Measurements from ENCODE around the gene CLSTN1. TPM values are rescaled to one million over a fixed set of nuclear protein-coding genes. Genes with fewer than 3 reads are reported as not detected.
"Not testable (repeated sequence)": the region's sequence is repeated elsewhere in the genome, so short reads cannot be mapped to it uniquely, and the experiment has no call there.

Gene CLSTN1
- total RNA-seq, 1 donor from 2014 or later, result 72.0 TPM

DNA sequence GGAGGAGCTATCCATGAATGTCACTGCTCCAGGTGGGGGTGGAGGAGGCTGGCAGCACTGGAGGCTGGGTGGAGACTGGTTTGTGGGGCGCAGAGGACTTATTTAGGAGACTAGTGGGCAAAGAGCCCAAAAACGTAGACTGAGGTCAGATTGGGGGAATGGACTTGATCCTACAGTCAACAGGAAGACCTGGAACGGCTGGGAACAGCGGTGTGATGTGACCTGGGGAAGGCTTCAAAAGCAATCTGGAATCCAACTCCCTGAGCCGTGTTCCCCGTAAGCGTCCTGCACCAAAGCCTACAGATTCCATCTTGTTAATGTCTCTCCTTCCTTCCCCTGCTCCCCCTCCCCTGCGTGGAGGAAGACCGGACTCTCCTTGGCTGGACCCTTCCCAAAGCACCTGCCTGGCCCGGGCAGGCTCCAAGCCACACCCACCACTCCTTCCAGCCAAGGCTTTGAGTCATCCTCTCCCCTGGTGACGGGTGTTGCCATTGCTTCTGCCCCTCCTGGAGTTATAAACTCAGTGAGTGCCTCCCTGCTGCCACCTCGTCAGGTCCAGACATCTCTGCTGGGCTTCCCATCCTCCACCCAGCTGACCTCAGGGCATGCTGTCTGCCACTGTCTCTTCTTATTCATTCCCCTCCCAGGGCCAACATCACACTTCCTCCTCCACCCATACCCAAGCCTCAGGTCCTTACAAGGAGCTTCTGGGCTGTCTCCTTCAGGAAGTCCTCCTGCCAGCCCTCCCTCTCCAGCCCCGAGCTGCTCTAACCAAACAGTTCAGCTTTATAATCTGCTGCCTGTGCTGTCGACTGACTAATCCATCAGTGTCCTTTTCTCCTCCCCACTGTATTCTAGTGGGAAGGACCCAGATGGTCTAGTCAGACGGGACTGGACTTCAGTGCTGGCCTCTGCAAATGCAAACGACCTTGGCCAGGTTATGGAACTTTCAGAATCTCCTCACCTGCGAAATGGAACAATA, 1.6 kb upstream of the CLSTN1 start:
- peak; percentile 67 for DNase-seq

DNA sequence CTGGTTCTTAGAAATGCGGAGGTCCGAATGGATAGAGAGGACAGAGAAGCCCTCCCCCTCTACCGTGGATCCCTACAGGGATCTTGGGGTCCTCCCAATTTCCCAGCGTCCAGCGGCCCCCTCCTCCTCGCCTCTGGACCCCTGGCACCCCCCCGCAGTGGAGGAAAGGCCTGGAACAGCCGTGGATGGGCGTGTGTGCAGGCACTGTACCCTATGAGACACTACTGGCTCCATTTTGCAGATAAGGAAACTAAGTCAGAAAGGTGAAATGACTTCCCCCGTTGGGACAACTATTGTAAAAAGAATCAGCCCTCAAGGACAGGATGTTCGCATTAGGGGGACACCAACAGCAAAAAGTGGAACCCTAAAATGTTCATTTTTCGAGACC, 931 bp upstream of the CLSTN1 start:
- DNase-seq, result no peak

DNA sequence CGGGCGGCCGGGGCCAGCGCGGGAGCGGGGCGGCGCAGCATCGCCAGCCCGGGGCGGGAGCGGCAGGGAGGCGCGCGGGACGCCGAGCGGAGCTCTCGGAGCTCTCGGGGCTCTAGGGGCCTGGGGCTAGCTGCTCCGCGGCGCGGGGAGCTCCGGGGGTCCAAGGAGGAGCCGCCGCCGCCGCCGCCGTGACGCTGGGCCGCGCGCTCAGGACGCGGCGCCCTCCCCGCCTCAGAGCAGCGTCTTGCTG, 147 bp downstream of the CLSTN1 start:
- no peak for DNase-seq

DNA sequence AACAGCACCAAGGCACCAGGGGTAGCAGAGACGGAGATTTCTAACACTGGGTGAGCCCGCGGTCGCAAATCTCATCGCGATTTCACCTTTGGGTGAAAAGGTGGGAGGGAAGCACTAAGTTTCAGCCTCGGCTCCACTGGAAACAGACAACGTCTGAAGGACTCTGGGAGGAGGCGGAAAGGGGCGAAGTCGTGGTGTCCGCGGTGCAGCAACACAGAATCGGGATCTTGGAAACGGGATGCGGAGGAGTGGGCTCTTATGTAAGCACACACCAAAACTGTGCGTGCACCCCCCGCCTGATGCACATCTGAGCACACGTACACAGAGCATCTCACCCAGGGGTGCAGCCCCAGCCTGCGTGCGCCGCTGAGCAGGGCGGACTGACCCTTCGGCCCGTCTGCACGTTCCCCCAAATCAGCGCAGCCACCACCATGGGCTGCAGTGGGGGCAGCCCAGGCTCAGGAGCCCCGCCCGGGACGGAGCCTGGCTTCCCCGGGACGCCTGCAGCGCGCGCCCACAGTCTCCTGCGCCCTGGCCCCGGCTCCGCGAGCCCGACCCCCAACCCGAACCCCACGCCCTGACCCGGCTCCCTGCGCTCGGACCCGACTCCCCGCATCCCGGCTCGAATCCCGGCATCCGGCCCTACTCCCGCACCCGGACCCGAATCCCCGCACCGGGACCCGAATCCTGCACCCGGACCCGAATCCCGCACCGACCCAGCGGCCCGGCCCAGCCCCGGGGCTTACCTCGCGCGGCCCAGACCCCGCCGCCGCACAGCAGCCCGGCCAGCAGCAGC, 670 bp downstream of the CLSTN1 start:
- peak; percentile 33 for DNase-seq

GRCh38 chr1:9822490-9822889, 1.3 kb downstream of the CLSTN1 start:
- DNase-seq, result no peak

DNA sequence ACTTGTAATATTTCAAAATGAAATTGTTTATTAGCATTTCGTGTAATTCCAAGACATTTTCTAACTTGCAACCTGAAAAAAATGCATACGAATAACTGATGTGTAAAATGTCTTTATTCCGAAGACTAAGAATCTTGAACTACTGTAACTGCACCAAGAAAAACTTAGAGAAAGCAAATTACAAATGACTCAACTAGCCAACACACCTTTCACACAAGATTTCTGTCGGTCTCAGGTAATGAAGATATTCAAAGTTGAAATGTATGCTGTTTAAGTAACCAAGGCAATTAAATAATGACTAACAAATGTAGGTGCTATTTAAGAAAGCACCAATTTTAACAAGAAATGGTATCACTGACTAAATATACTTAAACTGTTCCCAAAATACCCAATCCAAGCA, 2.1 kb downstream of the CLSTN1 start:
- DNase-seq, result no peak

DNA sequence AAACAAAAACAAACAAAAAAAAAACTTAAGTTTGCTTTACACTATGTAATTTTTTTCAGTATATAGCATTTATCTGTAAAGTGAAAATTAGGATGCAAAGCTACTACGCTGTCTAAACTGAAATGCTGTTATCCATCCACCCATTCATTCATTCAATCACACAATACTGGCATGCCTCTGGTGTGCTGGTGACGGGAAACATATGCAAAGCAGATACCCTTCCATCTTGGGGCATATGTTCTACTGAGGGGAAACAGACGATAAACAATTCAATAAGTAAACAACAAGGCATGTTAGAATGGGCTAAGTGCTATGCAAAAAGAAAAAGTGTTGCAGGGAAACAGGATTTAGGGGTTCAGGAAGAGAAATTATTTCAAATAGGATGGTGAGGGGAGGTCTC, 3.2 kb downstream of the CLSTN1 start:
- DNase-seq, result no peak

- DNase-seq, result no peak
Measured at GRCh38 chr1:9817734-9818133, 6.0 kb downstream of the CLSTN1 start.

DNA sequence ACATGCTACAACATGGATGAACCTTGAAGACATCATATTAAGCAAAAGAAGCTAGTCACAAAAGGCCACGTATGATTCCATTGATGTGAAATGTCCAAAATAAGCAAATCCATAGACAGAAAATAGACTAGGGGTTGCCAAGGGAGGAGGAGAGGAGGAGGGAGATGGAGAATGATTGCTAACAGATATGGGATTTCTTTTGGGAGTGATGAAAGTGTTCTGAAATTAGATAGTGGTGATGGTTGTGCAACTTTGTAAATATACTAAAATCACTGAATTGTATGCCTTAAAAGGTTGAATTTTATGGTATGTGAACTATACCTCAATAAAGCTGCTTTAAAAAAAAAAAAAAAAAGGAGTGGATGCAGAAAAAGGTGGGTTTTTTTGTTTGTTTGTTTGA, 7.6 kb downstream of the CLSTN1 start:
- DNase-seq, result no peak

DNA sequence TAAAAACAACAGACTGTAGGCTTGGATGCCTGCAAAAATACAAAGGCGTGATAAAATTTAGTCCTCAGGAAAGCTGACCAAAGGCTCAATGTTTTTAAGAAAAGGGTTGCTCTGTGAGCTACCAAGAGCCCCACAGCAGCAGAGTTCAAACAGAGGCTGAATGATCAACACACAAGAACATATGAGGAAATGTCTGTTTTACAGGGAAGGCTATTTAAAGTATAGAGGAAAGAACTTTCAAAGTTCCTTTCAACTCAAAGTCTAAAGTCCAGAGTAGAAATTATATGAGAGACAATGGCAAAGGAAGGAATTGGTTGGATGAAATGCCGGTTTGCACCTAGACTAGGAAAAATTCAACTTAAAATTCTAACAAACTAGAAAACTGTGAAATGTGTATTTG, 8.6 kb downstream of the CLSTN1 start:
- no peak for DNase-seq

GRCh38 chr1:9814619-9815018, 9.1 kb downstream of the CLSTN1 start:
- DNase-seq, result no peak

- DNase-seq, result no peak
Measured at GRCh38 chr1:9811239-9811966, 12.4 kb downstream of the CLSTN1 start.

DNA sequence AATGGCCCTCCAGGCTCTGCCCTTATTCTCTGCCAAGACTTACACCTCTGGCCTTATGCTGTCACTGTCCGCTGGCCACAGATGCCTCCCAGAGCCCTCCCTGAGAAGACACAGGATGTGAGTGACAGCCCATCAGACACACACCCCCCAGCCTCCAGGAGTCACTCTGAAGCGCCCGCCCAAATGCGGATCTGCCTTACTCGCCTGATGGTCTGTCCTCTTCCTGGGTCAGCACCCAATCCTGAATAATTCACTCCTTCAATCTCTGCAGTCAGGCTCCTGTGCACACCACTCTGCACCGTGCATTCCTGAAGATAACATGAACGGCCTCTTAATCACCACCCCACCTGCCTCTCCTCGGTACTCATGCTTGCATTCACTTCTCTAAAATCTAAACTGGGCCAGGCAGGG, 14.7 kb downstream of the CLSTN1 start:
- no peak for DNase-seq

DNA sequence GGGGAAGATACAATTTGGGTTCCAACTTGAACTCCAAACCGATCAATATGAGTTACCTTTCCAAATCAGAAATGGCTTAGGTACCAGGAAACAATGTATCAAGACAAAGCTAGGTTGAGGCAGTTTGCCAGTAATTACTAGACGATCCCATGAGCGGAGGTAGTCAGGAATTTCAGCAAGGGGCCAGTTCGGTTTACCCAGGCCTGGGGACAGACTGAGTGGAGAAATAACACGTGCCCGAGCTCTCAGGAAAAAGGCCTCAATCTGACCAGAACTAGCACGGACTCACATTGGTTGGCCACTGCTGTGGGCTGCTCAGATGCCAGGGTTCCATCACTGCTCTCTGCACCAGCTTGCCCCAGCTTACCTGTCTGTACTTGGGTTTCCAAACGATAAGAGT, 15.3 kb downstream of the CLSTN1 start:
- no peak for DNase-seq

DNA sequence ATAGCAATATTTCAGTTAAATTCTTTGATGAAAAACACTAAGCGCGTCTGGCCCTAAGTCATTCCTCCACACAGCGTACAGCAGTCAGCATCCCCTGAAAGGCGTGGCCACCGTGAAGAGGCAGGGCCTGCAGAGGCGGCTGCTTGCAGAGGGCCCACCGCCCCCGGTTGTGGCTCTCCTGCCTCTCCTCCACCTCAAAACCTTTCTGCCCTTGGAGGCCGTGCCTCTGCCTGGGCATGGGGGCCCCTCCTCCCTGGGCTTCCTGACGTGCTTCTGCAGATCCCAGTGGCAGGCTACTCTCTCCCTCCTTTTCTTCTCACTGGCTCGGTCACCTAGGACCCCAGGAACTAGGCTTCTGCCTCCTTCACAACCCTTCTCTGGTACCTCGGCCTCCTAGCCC, 16.2 kb downstream of the CLSTN1 start:
- no peak for DNase-seq

GRCh38 chr1:9805972-9806371, 17.8 kb downstream of the CLSTN1 start:
- not testable (repeated sequence) for DNase-seq

GRCh38 chr1:9805006-9805508, 18.7 kb downstream of the CLSTN1 start:
- DNase-seq, result no peak

- DNase-seq, result not testable (repeated sequence)
Measured at GRCh38 chr1:9803003-9803918, 20.5 kb downstream of the CLSTN1 start.

DNA sequence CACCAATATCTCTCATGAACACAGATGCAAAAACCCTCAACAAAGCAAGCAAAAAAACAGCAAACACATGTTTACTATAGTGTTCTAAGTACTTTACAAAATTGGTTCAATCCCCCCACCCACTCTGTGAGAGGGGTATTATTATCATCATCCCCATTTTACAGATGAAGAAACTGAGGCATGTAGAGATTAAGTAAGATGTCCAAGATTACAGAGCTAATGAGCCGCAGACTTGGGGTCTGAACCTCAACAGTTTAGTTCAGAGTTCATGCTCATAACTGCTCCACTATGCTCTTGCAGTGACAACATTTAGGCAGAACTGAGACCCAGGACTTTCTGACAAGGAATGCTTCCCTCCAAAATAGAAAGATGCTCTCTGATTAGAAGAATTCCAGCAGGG, 21.9 kb downstream of the CLSTN1 start:
- DNase-seq, result no peak

GRCh38 chr1:9798236-9799130, 25.3 kb downstream of the CLSTN1 start:
- DNase-seq, result no peak

DNA sequence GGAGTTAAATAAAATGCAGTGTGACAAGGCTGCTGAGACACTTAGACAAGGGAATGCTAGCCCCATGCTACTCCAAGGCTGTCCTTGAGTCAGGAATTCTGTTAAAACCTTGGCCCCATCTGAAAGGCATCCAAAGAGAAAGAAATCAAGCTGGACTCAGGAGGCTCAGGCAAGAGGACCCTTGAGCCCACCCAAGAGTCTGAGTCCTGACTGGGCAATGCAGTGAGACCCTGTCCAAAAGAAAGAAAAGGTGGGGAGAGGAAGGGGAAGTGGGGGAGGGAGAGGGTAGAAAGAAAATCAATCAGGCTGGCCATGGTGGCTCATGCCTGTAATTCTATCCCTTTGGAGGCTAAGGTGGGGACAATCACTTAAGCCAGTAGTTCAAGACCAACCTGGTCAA, 26.7 kb downstream of the CLSTN1 start:
- no peak for DNase-seq

All from dermis blood vessel endothelial cell (primary cell).